HL-60 (cell line): ENCODE measurements around the gene MFSD6.

Source experiments
- CTCF ChIP-seq: IDR thresholded peaks from one replicate; pipeline ENCODE4 v1.5.1; 2011; ENCODE audit warnings: low read length, control low read depth, inconsistent platforms; ENCODE audit not compliant: insufficient read depth
- GABPA ChIP-seq: IDR thresholded peaks from 2 replicates; pipeline ENCODE4 v1.6.1; 2012; ENCODE audit warnings: low read depth
- POLR2AphosphoS5 ChIP-seq: IDR thresholded peaks from 2 replicates; pipeline ENCODE4 v1.6.1; 2012; ENCODE audit warnings: low read depth

DNA sequence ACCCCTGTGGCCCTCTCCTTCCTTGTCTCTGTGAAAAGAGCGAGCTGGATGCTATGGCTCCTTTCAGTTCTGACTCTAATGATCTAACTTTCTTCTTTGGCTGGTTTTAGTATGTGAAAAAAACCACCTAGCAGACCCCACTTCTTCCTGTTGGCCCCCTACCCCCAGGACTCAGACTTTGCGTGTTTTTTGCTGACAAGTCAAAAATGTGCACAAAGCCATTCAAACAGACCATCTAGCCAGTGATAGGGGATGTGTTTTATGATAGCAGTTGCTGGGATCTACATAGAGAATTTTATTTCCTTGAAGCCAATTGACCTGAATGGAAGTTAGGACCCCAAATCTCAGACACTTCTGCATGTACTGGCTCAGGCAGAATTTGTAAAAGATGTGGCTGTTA lies 49.1 kb downstream of the MFSD6 start:
- TF ChIP-seq GABPA (no peak), POLR2AphosphoS5 (no peak), CTCF (no peak)
